ENCODE measurements around the gene SH3RF3.

SH3RF3 gene

DNA sequence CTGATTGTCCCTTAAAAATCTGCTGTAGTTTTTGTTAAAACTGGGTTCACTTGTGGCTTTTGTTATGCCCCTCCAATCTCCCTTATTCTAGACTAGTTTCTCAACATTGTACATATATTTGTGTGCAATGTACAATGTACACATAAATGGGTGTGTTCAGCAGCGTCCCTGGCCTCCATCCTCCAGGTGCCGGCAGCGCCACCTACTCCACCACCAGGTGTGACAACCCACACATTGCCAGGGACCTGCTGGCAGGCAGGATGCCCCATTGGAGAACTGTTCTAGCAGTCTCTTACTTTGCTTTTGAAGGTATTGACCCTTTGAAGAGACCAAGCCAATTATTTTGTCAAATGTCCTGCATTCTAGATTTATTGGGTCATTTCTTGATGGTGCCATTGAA lies 75.4 kb downstream of the SH3RF3 start:
- no peak for TF ChIP-seq CTCF (IDR thresholded peaks at IDR 0.05; ENCODE audit: insufficient read depth, low read depth, low read length, missing control alignments)
- no peak for DNase-seq (ENCODE audit: low read depth)
- H3K4me3 ChIP-seq (ENCODE audit: low read depth, low read length) = no peak overlapping the region

GRCh38 chr2:109205447-109205846 lies 76.4 kb downstream of the SH3RF3 start:
- no peak for DNase-seq (ENCODE audit: low read depth)
- no peak for TF ChIP-seq CTCF (IDR thresholded peaks at IDR 0.05; ENCODE audit: insufficient read depth, low read depth, low read length, missing control alignments)
- H3K4me3 ChIP-seq (ENCODE audit: low read depth, low read length) = no peak overlapping the region

DNA sequence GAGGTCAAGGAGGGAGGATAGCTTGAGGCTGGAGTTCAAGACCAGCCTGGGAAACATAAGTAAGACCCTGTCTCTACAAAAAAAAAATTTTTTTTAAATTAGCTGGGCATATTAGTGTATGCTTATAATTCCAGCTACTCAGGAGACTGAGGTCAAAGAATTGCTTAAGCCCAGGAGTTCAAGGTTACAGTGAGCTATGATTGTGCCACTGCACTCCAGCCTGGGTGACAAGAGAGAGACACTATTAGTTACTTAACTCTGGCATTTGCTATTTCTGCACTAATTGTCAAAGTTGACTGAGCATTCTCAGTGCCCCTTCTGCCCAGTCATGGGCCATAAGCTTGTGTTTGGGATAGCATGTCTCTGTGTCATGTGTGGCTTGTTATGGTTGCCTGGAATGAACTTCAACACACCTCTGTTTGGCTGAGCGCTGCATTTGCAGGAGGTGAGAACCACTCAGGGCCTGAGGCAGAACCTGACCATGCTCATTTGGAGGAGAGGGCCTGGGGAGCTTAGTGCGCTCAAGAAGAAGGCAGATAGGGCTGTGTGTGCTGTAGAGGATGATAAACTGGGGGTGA lies 77.7 kb downstream of the SH3RF3 start:
- TF ChIP-seq CTCF (IDR thresholded peaks at IDR 0.05; ENCODE audit: insufficient read depth, low read depth, low read length, missing control alignments) = no peak
- no peak overlapping the region for H3K4me3 ChIP-seq (ENCODE audit: low read depth, low read length)
- DNase-seq (ENCODE audit: low read depth) = no peak

- DNase-seq (ENCODE audit: low read depth) = no peak
- TF ChIP-seq CTCF (IDR thresholded peaks at IDR 0.05; ENCODE audit: insufficient read depth, low read depth, low read length, missing control alignments) = no peak
- no peak overlapping the region for H3K4me3 ChIP-seq (ENCODE audit: low read depth, low read length)
These were observed 78.2 kb downstream of the SH3RF3 start for GRCh38 chr2:109207176-109207575.

DNA sequence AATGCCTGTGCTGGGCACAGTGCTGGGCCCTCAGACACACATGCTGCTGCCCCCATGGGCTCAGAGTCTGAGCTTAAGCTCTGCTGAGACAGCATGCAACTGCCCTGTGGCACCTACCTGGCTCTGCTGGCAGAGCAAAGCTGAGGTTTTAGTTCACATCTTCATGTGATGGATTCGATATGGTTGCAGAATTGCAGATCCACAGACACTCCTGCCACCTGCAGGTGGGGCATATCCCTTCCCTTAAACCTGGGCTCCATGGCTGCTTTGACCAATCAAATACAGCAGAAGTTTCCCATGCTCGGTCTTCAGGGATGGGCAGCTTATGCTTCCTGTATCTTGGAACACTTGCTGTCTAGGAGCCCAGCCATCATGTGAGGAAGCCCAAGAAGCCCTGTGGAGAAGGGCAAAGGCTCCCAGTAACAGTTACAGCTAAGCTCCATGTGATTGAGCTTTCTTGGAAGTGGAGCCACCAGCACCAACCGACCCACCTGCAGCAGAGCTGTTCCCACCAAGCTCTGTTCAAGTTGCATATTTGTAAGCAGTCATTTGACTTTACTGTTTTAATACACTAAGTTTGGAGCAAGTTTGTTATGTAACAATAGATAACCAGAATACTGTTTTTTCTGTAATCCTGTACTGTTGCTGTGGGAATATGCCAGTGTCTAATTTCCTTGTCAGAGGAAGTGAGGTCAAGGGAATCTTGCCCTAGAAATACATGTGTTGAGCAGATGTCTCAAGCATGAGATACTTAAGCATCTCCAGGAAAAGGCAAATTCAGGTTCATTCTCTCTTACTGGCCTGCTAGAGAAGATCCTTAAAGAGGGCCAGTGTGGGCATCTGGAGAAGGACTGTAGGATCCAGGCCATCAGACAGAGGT lies 79.3 kb downstream of the SH3RF3 start:
- TF ChIP-seq CTCF (IDR thresholded peaks at IDR 0.05; ENCODE audit: insufficient read depth, low read depth, low read length, missing control alignments) = peak; percentile 28
- peak; percentile 28 for DNase-seq (ENCODE audit: low read depth)

DNA sequence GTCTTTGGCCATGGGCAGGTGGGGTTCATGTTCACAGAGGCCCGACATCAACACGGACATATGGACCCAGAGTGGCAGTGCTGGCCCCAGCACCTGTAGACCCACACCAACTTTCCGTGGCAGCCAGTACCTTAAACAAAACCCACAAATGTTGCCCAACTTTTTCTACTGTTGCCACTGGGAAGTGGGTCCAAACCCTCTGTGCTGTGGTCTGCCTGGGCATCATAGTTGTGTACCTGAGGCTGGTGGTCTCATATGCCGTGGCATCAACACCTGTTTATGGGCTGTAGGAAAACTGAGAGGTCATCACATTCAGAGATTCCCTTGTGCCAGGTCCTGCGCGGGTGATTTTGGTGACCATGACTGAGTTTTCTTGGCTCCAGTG lies 79.9 kb downstream of the SH3RF3 start:
- no peak for TF ChIP-seq CTCF (IDR thresholded peaks at IDR 0.05; ENCODE audit: insufficient read depth, low read depth, low read length, missing control alignments)
- no peak for DNase-seq (ENCODE audit: low read depth)
- H3K4me3 ChIP-seq (ENCODE audit: low read depth, low read length) = no peak overlapping the region

More for the DNA sequence above, 79.3 kb downstream of the SH3RF3 start:
- no peak overlapping the region for H3K4me3 ChIP-seq (ENCODE audit: low read depth, low read length)
